Measurements from ENCODE around the gene NOVA2.
A peak's percentile ranks its signal among the peaks of the same experiment; 100 is the strongest.

The NOVA2 gene

GRCh38 chr19:45887200-45887710 lies 86.4 kb downstream of the NOVA2 start:
- no peak for DNase-seq

- peak; percentile 74 for DNase-seq
Measured at GRCh38 chr19:45886427-45887199, 87.1 kb downstream of the NOVA2 start.

DNA sequence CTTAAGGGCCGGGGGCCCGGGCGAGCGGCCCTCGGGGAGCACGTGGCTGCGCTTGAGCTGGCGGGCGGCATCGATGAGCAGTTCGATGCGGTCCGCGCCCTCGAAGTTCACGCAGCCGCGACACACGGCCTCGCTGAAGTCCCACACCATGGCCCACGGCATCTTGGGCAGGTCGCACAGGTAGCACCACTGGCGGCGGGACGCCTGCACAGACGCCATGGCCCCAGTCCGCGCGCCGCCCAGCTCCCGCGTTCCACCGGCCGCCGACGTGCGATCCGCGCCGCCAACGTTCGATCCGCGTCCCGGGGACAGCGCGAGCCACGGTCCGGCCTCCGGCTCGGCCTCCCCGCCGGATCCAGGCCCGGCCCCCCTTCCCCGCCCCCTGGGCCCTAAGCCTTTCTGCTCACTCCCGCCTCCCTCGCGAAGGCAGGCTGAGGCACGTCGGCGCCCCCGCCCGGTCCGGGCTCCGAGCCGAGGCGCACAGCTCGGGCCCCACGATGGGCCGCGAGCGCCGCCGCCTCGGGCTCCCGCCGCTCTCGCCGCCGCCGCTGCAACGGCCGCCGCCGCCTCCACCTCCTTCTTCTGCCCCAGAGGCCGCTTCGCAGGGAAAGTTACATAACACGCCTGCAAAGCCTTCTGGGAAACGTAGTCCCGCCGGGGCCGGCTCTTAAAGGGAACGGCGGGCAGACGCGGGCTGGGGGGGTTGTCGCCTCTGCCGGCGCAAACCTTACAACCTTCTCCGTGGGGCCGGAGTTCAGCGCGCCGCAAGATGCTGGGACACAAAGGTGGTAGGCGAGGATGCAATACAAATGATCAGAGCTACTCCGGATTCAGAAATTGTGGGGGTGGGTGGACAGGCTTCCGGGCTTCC lies 87.9 kb downstream of the NOVA2 start, which contains the start of gene IRF2BP1:
Gene IRF2BP1, minus strand, starts transcription at position 586 of the 871 bp plus-strand sequence. Its CDS starts 367 bp downstream, at position 219.
- DNase-seq = peak; percentile 85

- no peak for DNase-seq
Measured at GRCh38 chr19:45884682-45885555, 88.7 kb downstream of the NOVA2 start.

GRCh38 chr19:45883881-45884681 lies 89.6 kb downstream of the NOVA2 start:
- no peak for DNase-seq
